Prostate gland (tissue), 2 donors: ENCODE data around the gene FAM135A. TPM values are rescaled to one million over a fixed set of nuclear protein-coding genes. Genes with fewer than 3 reads are reported as not detected.

Source experiments
- DNase-seq: peaks from one replicate; pipeline ENCODE4 v3.0.0-alpha.2; 2019; ENCODE audit warnings: low spot score
- H3K27ac ChIP-seq, 2 donors: fragments of 200-600 bp; sonication (generic); 2 replicates each; pipeline ENCODE4 v1.5.1; 2017 to 2019
- H3K27me3 ChIP-seq: fragments of 200-600 bp; sonication (generic); replicated peaks from 2 replicates; pipeline ENCODE4 v1.5.1; 2019; ENCODE audit not compliant: insufficient read depth
- H3K36me3 ChIP-seq, 2 donors: fragments of 200-600 bp; sonication (generic); 1 replicate in 1 of 2; 2 replicates in 1 of 2; pipeline versions ENCODE4 v1.5.1 to v1.8.1; 2017 to 2019
- H3K4me1 ChIP-seq: fragments of 200-600 bp; sonication (generic); replicated peaks from 2 replicates; pipeline ENCODE4 v1.5.1; 2019
- H3K4me3 ChIP-seq, 2 donors: fragments of 200-600 bp; sonication (generic); 2 replicates each; pipeline ENCODE4 v1.5.1; 2017 to 2019
- H3K9me3 ChIP-seq: fragments of 200-600 bp; sonication (generic); 2 replicates; pipeline ENCODE4 v1.5.1; 2017
- POLR2A ChIP-seq: fragments of 450-650 bp; IDR thresholded peaks from one replicate; pipeline ENCODE4 v1.6.1; 2016; ENCODE audit warnings: antibody characterized with exemption, mild to moderate bottlenecking
- POLR2AphosphoS5 ChIP-seq: sonication (generic); formaldehyde crosslinking; IDR thresholded peaks from one replicate; pipeline ENCODE4 v1.6.1; 2017; ENCODE audit warnings: antibody characterized with exemption
- WGBS: methylation state at CpG from one replicate; pipeline ENCODE4 v1.1.5; 2018; 5-methylcytosine and 5-hydroxymethylcytosine counted together
- intact Hi-C: fragments of 100-400 bp; cut with DNase I; formaldehyde crosslinking; loops from one replicate; pipeline ENCODE4 v1.14.2; 2022
- total RNA-seq, 2 donors: library from RNA; depleted of rRNA; stranded (reverse); fragments of >200 nt; gene quantifications; one replicate each; pipeline ENCODE4 v1.1.0, GENCODE V29; 2016
- TF ChIP-seq, protein P1 (sequence below), 4 experiments: fragments of 200-600 bp in 2 of 4; fragments of 450-650 bp in 2 of 4; sonication (generic) in 2 of 4; IDR thresholded peaks; 1 replicate in 3 of 4; 2 replicates in 1 of 4; pipeline ENCODE4 v1.5.1; 2016 to 2019; ENCODE audit warnings: antibody characterized with exemption in 4 of 4, mild to moderate bottlenecking in 2 of 4, moderate library complexity in 2 of 4

FAM135A gene
- total RNA-seq, 2 donors from 2014 or later, result 66.3 to 117 TPM

- Histone ChIP-seq H3K27me3 (no peaks in the 10 kb centered on the region), H3K4me1 (no peaks in the 10 kb centered on the region), H3K9me3 (no peaks in the 10 kb centered on the region), H3K27ac (peak overlapping the region in 1 of 2 donors; percentile 42), H3K36me3 (no peaks in the 10 kb centered on the region), H3K4me3 (no peak overlapping the region)
- intact Hi-C loops, result no loop called here
- no peak for TF ChIP-seq POLR2AphosphoS5
- TF ChIP-seq, protein P1, sequence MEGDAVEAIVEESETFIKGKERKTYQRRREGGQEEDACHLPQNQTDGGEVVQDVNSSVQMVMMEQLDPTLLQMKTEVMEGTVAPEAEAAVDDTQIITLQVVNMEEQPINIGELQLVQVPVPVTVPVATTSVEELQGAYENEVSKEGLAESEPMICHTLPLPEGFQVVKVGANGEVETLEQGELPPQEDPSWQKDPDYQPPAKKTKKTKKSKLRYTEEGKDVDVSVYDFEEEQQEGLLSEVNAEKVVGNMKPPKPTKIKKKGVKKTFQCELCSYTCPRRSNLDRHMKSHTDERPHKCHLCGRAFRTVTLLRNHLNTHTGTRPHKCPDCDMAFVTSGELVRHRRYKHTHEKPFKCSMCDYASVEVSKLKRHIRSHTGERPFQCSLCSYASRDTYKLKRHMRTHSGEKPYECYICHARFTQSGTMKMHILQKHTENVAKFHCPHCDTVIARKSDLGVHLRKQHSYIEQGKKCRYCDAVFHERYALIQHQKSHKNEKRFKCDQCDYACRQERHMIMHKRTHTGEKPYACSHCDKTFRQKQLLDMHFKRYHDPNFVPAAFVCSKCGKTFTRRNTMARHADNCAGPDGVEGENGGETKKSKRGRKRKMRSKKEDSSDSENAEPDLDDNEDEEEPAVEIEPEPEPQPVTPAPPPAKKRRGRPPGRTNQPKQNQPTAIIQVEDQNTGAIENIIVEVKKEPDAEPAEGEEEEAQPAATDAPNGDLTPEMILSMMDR (IDR thresholded peaks at IDR 0.05), result no peak
- no peak for TF ChIP-seq POLR2A
- 82% methylated on average over 1 of the region's 1 CpG for WGBS
- no peak for DNase-seq
Measured at GRCh38 chr6:70388814-70389213, 24.5 kb upstream of the FAM135A start.

DNA sequence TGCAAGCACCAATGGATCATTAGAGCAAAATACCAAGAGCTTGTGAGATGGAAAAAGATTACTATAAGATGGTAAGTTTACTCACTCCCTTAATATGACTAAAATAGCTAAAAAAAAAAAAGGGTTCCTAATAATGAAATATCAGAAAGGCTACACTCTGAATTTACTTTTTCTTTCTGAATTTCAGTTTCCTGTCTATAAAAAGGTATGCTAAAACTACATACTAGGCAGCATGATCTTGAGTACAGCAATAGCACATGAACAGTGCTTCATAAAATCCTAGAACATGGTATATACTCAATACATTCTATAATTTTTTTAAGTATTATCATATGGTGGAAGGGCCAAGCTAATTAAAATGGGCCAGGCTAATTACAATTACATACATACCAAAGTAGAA, 24.0 kb upstream of the FAM135A start:
- no peak overlapping the region for H3K4me3 ChIP-seq
- H3K27me3 ChIP-seq, result no peaks in the 10 kb centered on the region
- H3K4me1 ChIP-seq, result no peaks in the 10 kb centered on the region
- intact Hi-C loops, result no loop called here
- no peaks in the 10 kb centered on the region for H3K9me3 ChIP-seq
- no peak for DNase-seq
- H3K36me3 ChIP-seq, result no peaks in the 10 kb centered on the region
- peak overlapping the region in 1 of 2 donors; percentile 42 for H3K27ac ChIP-seq
- TF ChIP-seq, protein P1 (IDR thresholded peaks at IDR 0.05), result no peak
- no peak for TF ChIP-seq POLR2AphosphoS5

- Histone ChIP-seq H3K36me3 (no peaks in the 10 kb centered on the region), H3K27me3 (no peaks in the 10 kb centered on the region), H3K9me3 (no peaks in the 10 kb centered on the region), H3K27ac (no peak overlapping the region), H3K4me1 (no peaks in the 10 kb centered on the region), H3K4me3 (no peak overlapping the region)
- intact Hi-C loops, result no loop called here
- no peak for TF ChIP-seq POLR2AphosphoS5
- TF ChIP-seq POLR2A, result no peak
- TF ChIP-seq, protein P1 (IDR thresholded peaks at IDR 0.05), result no peak
- WGBS, result 14% methylated on average over 1 of the region's 1 CpG
- no peak for DNase-seq
Measured at GRCh38 chr6:70390067-70390466, 23.2 kb upstream of the FAM135A start.

- Histone ChIP-seq H3K4me1 (no peaks in the 10 kb centered on the region), H3K9me3 (no peaks in the 10 kb centered on the region), H3K36me3 (no peaks in the 10 kb centered on the region), H3K27me3 (no peaks in the 10 kb centered on the region), H3K4me3 (no peak overlapping the region), H3K27ac (peak overlapping the region in 1 of 2 donors; percentile 6)
- intact Hi-C loops, result no loop called here
- 67% methylated on average over 3 of the region's 3 CpGs for WGBS
- TF ChIP-seq POLR2A (no peak), POLR2AphosphoS5 (no peak)
- TF ChIP-seq, protein P1 (IDR thresholded peaks at IDR 0.05), result no peak
- DNase-seq, result no peak
Measured at GRCh38 chr6:70391492-70391891, 21.8 kb upstream of the FAM135A start.

DNA sequence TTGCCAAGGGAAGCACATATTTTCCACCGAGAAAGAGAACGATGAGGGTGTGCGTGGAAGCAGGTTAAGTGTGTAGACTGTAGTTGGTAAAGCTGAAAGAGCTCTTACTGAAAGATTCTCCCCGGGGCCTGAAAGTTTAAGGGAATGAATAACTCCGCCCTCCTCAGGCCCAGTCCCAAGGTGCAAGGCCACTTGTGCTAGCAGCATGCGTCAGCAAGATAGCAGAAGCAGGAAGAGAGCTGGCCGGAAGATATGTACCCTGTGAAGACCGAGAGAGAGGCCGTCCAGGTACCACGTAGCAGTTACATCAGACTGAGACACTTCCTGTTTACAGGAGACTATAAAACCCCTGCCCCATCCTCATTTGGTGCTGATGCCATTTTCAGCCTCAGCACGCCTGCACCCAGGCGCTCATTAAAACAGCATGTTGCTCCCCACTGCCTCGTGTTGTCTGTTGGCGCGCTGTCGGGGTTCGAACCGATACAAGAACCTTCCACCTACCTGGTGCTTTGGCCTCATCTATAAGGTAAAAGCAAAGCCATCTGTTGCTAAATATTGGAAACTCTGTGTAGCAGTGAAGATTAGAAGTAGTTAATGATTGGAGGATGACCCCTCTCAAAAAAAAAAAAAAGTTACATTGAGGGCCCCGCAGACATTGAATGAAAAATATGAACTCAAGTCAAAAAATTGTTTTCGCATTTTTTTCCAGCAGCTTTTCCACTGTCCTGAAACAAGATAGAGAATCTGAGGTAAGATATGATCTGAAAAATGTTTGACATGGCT, 18.6 kb upstream of the FAM135A start:
- H3K4me3 ChIP-seq, result no peak overlapping the region
- no peaks in the 10 kb centered on the region for H3K27me3 ChIP-seq
- TF ChIP-seq POLR2AphosphoS5, result no peak
- TF ChIP-seq POLR2A, result no peak
- TF ChIP-seq, protein P1 (IDR thresholded peaks at IDR 0.05), result no peak
- intact Hi-C loops, result no loop called here
- 90% methylated on average over 20 of the region's 20 CpGs for WGBS
- no peaks in the 10 kb centered on the region for H3K36me3 ChIP-seq
- no peaks in the 10 kb centered on the region for H3K9me3 ChIP-seq
- H3K27ac ChIP-seq, result peak overlapping the region in 1 of 2 donors; percentile 87
- DNase-seq, result no peak
- peaks cover under 1% of the 10 kb centered on the region for H3K4me1 ChIP-seq
